Measurements from ENCODE around the gene CD55. TPM values are rescaled to one million over a fixed set of nuclear protein-coding genes. Genes with fewer than 3 reads are reported as not detected.

Gene CD55
- total RNA-seq, 3 donors from 2014 or later (not counting 1 experiment from before 2014, with no cell fraction given) = 80.7 to 138 (median 113) TPM

- DNase-seq (no peak), ATAC-seq (no peak)
- H3K27ac ChIP-seq (ENCODE audit: low read length) = no peak overlapping the region
- H3K9me3 ChIP-seq (ENCODE audit: control insufficient read depth, insufficient read depth, low read length) = no peaks in the 10 kb centered on the region
- Mint-ChIP-seq H3K27me3 (ENCODE audit: low read depth in 2 of 2) (no peaks in the 10 kb centered on the region), H3K9me3 (peaks cover 3% of the 10 kb centered on the region in 2 donors), H3K4me3 (peak overlapping the region; percentile 64), H3K27ac (peak overlapping the region; percentile 92 to 96), H3K4me1 (peaks cover 25 to 46% of the 10 kb centered on the region in 2 donors), H3K36me3 (peaks cover 36% of the 10 kb centered on the region)
- intact Hi-C loops (cut with micrococcal nuclease) = no loop called here
- peaks cover 18% of the 10 kb centered on the region for H3K4me1 ChIP-seq (ENCODE audit: control insufficient read depth, insufficient read depth, low read length)
- 100% methylated on average over 1 of the region's 1 CpG for WGBS (ENCODE audit: insufficient coverage)
- no peaks in the 10 kb centered on the region for H3K27me3 ChIP-seq (ENCODE audit: control insufficient read depth, insufficient read depth, low read length)
- H3K36me3 ChIP-seq (ENCODE audit: control insufficient read depth, insufficient read depth, low read length) = peaks cover 53% of the 10 kb centered on the region
- H3K4me3 ChIP-seq (ENCODE audit: low read length) = no peak overlapping the region
- TF ChIP-seq CTCF (IDR thresholded peaks at IDR 0.05) = no peak
Observed at GRCh38 chr1:207334337-207334736, 12.9 kb downstream of the CD55 start.

GRCh38 chr1:207335138-207335537, 13.7 kb downstream of the CD55 start:
- Mint-ChIP-seq H3K36me3 (peaks cover 33% of the 10 kb centered on the region), H3K9me3 (peaks cover 3% of the 10 kb centered on the region in 2 donors), H3K4me1 (peaks cover 25 to 50% of the 10 kb centered on the region in 2 donors), H3K4me3 (peak overlapping the region; percentile 35), H3K27ac (peak overlapping the region; percentile 92 to 96), H3K27me3 (ENCODE audit: low read depth in 2 of 2) (no peaks in the 10 kb centered on the region)
- ATAC-seq (no peak), DNase-seq (no peak)
- H3K4me3 ChIP-seq (ENCODE audit: low read length) = no peak overlapping the region
- TF ChIP-seq CTCF (IDR thresholded peaks at IDR 0.05) = no peak
- no peaks in the 10 kb centered on the region for H3K27me3 ChIP-seq (ENCODE audit: control insufficient read depth, insufficient read depth, low read length)
- peaks cover 18% of the 10 kb centered on the region for H3K4me1 ChIP-seq (ENCODE audit: control insufficient read depth, insufficient read depth, low read length)
- peak overlapping the region; percentile 95 for H3K27ac ChIP-seq (ENCODE audit: low read length)
- intact Hi-C loops (cut with micrococcal nuclease) = no loop called here
- H3K9me3 ChIP-seq (ENCODE audit: control insufficient read depth, insufficient read depth, low read length) = no peaks in the 10 kb centered on the region
- 97% methylated on average over 2 of the region's 3 CpGs for WGBS (ENCODE audit: insufficient coverage)
- H3K36me3 ChIP-seq (ENCODE audit: control insufficient read depth, insufficient read depth, low read length) = peaks cover 55% of the 10 kb centered on the region

- H3K4me3 ChIP-seq (ENCODE audit: low read length) = no peak overlapping the region
- peaks cover 57% of the 10 kb centered on the region for H3K36me3 ChIP-seq (ENCODE audit: control insufficient read depth, insufficient read depth, low read length)
- TF ChIP-seq CTCF (IDR thresholded peaks at IDR 0.05) = peak; percentile 25
- H3K27ac ChIP-seq (ENCODE audit: low read length) = peak overlapping the region; percentile 95
- H3K9me3 Mint-ChIP-seq = peaks cover 3% of the 10 kb centered on the region in 2 donors
- no peaks in the 10 kb centered on the region for H3K27me3 Mint-ChIP-seq (ENCODE audit: low read depth in 2 of 2)
- peak overlapping the region; percentile 92 to 96 for H3K27ac Mint-ChIP-seq
- DNase-seq (peak in 1 of 2 donors; percentile 66), ATAC-seq (peak; percentile 42 to 69 (median 53))
- H3K27me3 ChIP-seq (ENCODE audit: control insufficient read depth, insufficient read depth, low read length) = no peaks in the 10 kb centered on the region
- H3K9me3 ChIP-seq (ENCODE audit: control insufficient read depth, insufficient read depth, low read length) = no peaks in the 10 kb centered on the region
- H3K4me3 Mint-ChIP-seq = peak overlapping the region; percentile 77
- intact Hi-C loops (cut with micrococcal nuclease) = loop anchor here (1.0 kb wide), 1 partner anchor 15 kb away; the partner anchor contains the start of gene CD55
- peaks cover 25 to 51% of the 10 kb centered on the region in 2 donors for H3K4me1 Mint-ChIP-seq
- 66% methylated on average over 3 of the region's 6 CpGs for WGBS (ENCODE audit: insufficient coverage)
- H3K36me3 Mint-ChIP-seq = peaks cover 31% of the 10 kb centered on the region
- H3K4me1 ChIP-seq (ENCODE audit: control insufficient read depth, insufficient read depth, low read length) = peaks cover 18% of the 10 kb centered on the region
Observed at GRCh38 chr1:207335695-207336363, 14.4 kb downstream of the CD55 start.
